Stimulated activated CD4-positive, alpha-beta T cell treated with anti-CD3 and anti-CD28 coated beads, Interleukin-15, amount 100 ng/mL, for 24 hours (primary cell): Measurements from ENCODE around the gene ST6GALNAC2.

Source experiments
- DNase-seq: peaks from one replicate; pipeline ENCODE4 v3.0.0-alpha.2; 2020

Gene ST6GALNAC2

GRCh38 chr17:76599694-76600460 lies 14.2 kb upstream of the ST6GALNAC2 start:
- no peak for DNase-seq

GRCh38 chr17:76598004-76598439 lies 12.4 kb upstream of the ST6GALNAC2 start:
- no peak for DNase-seq

- DNase-seq = no peak
Observed at GRCh38 chr17:76597156-76598003, 11.7 kb upstream of the ST6GALNAC2 start.

- no peak for DNase-seq
Observed at GRCh38 chr17:76594690-76595089, 9.0 kb upstream of the ST6GALNAC2 start.

- DNase-seq = no peak
Observed at GRCh38 chr17:76593959-76594358, 8.3 kb upstream of the ST6GALNAC2 start.

- no peak for DNase-seq
Observed at GRCh38 chr17:76593384-76593826, 7.7 kb upstream of the ST6GALNAC2 start.

- no peak for DNase-seq
Observed at GRCh38 chr17:76588182-76588581, 2.5 kb upstream of the ST6GALNAC2 start.

GRCh38 chr17:76586741-76587487 lies 1.3 kb upstream of the ST6GALNAC2 start:
- no peak for DNase-seq

GRCh38 chr17:76585033-76585648 lies 519 bp downstream of the ST6GALNAC2 start:
- peak; percentile 36 for DNase-seq

- no peak for DNase-seq
Observed at GRCh38 chr17:76584427-76585032, 1.1 kb downstream of the ST6GALNAC2 start.

GRCh38 chr17:76582660-76583059 lies 3.0 kb downstream of the ST6GALNAC2 start:
- DNase-seq = no peak

- DNase-seq = no peak
Observed at GRCh38 chr17:76581515-76581914, 4.1 kb downstream of the ST6GALNAC2 start.

GRCh38 chr17:76579281-76579680 lies 6.4 kb downstream of the ST6GALNAC2 start:
- no peak for DNase-seq

GRCh38 chr17:76578376-76578775 lies 7.3 kb downstream of the ST6GALNAC2 start:
- no peak for DNase-seq

- DNase-seq = no peak
Observed at GRCh38 chr17:76577876-76578275, 7.8 kb downstream of the ST6GALNAC2 start.

- no peak for DNase-seq
Observed at GRCh38 chr17:76576189-76576588, 9.5 kb downstream of the ST6GALNAC2 start.

GRCh38 chr17:76575570-76575969 lies 10.1 kb downstream of the ST6GALNAC2 start:
- no peak for DNase-seq

GRCh38 chr17:76574166-76574565 lies 11.5 kb downstream of the ST6GALNAC2 start:
- no peak for DNase-seq

- DNase-seq = no peak
Observed at GRCh38 chr17:76573096-76573495, 12.6 kb downstream of the ST6GALNAC2 start.

- no peak for DNase-seq
Observed at GRCh38 chr17:76572201-76572910, 13.3 kb downstream of the ST6GALNAC2 start.

- DNase-seq = no peak
Observed at GRCh38 chr17:76570877-76571471, 14.7 kb downstream of the ST6GALNAC2 start.
